H1 (cell line): ENCODE measurements around the gene CC2D1A. TPM values are rescaled to one million over a fixed set of nuclear protein-coding genes. Genes with fewer than 3 reads are reported as not detected.

ENCODE experiments used
- CTCF ChIA-PET: fragments of 300-600 bp; sonication (Branson Sonifier 250); formaldehyde crosslinking; loops from one replicate; lab custom pipeline; 2021; ENCODE audit not compliant: partially characterized antibody; lab: Charles Lee
- POLR2A ChIA-PET: fragments of 300-600 bp; sonication (Branson Sonifier 250); formaldehyde crosslinking; loops from one replicate; lab custom pipeline; 2021; ENCODE audit warnings: inconsistent platforms; ENCODE audit not compliant: partially characterized antibody; lab: Charles Lee
- DNase-seq, 2 experiments: peaks; one replicate each; pipeline versions ENCODE4 v3.0.0 to v3.0.0-alpha.2; 2010 to 2022; ENCODE audit warnings: low spot score in 2 of 2, low read depth in 1 of 2, mixed read lengths in 1 of 2
- FAIRE-seq: peaks from 2 replicates; lab custom pipeline; 2011; peaks lifted over from hg19 to GRCh38; lab: Jason Lieb, UNC
- H2AFZ ChIP-seq: 2 replicates; pipeline ENCODE4 v1.8.1; 2012; ENCODE audit warnings: low read length, inconsistent platforms
- H2AK5ac ChIP-seq: 2 replicates; pipeline ENCODE4 v1.6.1; 2013; ENCODE audit warnings: low read depth, low read length
- H2BK120ac ChIP-seq: replicated peaks from 2 replicates; pipeline ENCODE3; 2013; ENCODE audit warnings: low read depth, low read length, inconsistent platforms
- H2BK12ac ChIP-seq: 2 replicates; pipeline ENCODE4 v1.6.1; 2013; ENCODE audit warnings: low read depth, low read length
- H2BK15ac ChIP-seq: 2 replicates; pipeline ENCODE4 v1.6.1; 2013; ENCODE audit warnings: low read length
- H2BK20ac ChIP-seq: 2 replicates; pipeline ENCODE4 v1.6.1; 2013; ENCODE audit warnings: low read length
- H2BK5ac ChIP-seq: 2 replicates; pipeline ENCODE4 v1.6.1; 2013; ENCODE audit warnings: low read depth, low read length
- H3K14ac ChIP-seq: 2 replicates; pipeline ENCODE4 v1.6.1; 2013; ENCODE audit warnings: inconsistent platforms; ENCODE audit not compliant: insufficient read length
- H3K18ac ChIP-seq: 2 replicates; pipeline ENCODE4 v1.6.1; 2013; ENCODE audit warnings: low read length; ENCODE audit errors: extremely low read depth
- H3K23ac ChIP-seq: 2 replicates; pipeline ENCODE4 v1.6.1; 2013; ENCODE audit warnings: inconsistent platforms; ENCODE audit not compliant: insufficient read length
- H3K23me2 ChIP-seq: 2 replicates; pipeline ENCODE4 v1.6.1; 2013; ENCODE audit warnings: low read depth, low read length
- H3K27ac ChIP-seq: 2 replicates; pipeline ENCODE4 v1.6.1; 2011; ENCODE audit warnings: low read depth, low read length, inconsistent platforms
- H3K27me3 ChIP-seq, 4 experiments: replicated peaks in 1 of 4; 1 replicate in 1 of 4; 2 replicates in 3 of 4; pipeline versions ENCODE4 v1.6.1 to v1.8.1; 2011 to 2013; ENCODE audit warnings: low read length in 3 of 4, mild to moderate bottlenecking in 3 of 4, inconsistent platforms in 2 of 4, mixed read lengths in 2 of 4, moderate library complexity in 1 of 4; ENCODE audit not compliant: control insufficient read depth in 3 of 4, insufficient read depth in 3 of 4; ENCODE audit errors: extremely low read depth in 1 of 4
- H3K36me3 ChIP-seq, 4 experiments: 2 replicates each; pipeline versions ENCODE4 v1.6.1 to v1.8.1; 2011 to 2013; ENCODE audit warnings: mild to moderate bottlenecking in 4 of 4, low read length in 3 of 4, moderate library complexity in 2 of 4, control low read depth in 1 of 4, inconsistent platforms in 1 of 4; ENCODE audit not compliant: insufficient read depth in 4 of 4, control insufficient read depth in 2 of 4
- H3K4ac ChIP-seq: replicated peaks from 2 replicates; pipeline ENCODE3; 2013; ENCODE audit warnings: low read length, low read depth, mixed read lengths, inconsistent platforms; ENCODE audit not compliant: insufficient read length
- H3K4me1 ChIP-seq, 4 experiments: replicated peaks in 1 of 4; 1 replicate in 1 of 4; 2 replicates in 3 of 4; pipeline versions ENCODE4 v1.6.1 to v1.8.1; 2011 to 2013; ENCODE audit warnings: low read length in 3 of 4, inconsistent platforms in 2 of 4, mixed read lengths in 1 of 4; ENCODE audit not compliant: insufficient read depth in 4 of 4, control insufficient read depth in 3 of 4
- H3K4me2 ChIP-seq, 2 experiments: 2 replicates each; pipeline versions ENCODE4 v1.6.1 to v1.8.1; 2011 to 2013; ENCODE audit warnings: low read depth in 2 of 2, low read length in 2 of 2, control low read depth in 1 of 2, inconsistent platforms in 1 of 2, mild to moderate bottlenecking in 1 of 2; ENCODE audit not compliant: insufficient read depth in 1 of 2
- H3K4me3 ChIP-seq, 4 experiments: fragments of 200-600, 300-600 bp in 1 of 4; sonication (generic), shearing (Covaris generic), sonication (Bioruptor Twin) in 1 of 4; 2 replicates each; pipeline versions ENCODE4 v1.5.1 to v1.8.1; 2011 to 2016; ENCODE audit warnings: low read length in 4 of 4, low read depth in 3 of 4, control low read depth in 2 of 4, inconsistent platforms in 2 of 4, mild to moderate bottlenecking in 2 of 4, mixed read lengths in 1 of 4, moderate library complexity in 1 of 4; ENCODE audit not compliant: insufficient read depth in 2 of 4; ENCODE audit errors: extremely low read depth in 1 of 4
- H3K56ac ChIP-seq: replicated peaks from 2 replicates; pipeline ENCODE3; 2013; ENCODE audit warnings: low read depth, mild to moderate bottlenecking, mixed read lengths, low read length, inconsistent platforms; ENCODE audit not compliant: insufficient read length
- H3K79me1 ChIP-seq: 2 replicates; pipeline ENCODE4 v1.6.1; 2013; ENCODE audit warnings: low read depth, low read length, control low read depth
- H3K79me2 ChIP-seq, 2 experiments: 2 replicates each; pipeline versions ENCODE4 v1.6.1 to v1.8.1; 2012 to 2013; ENCODE audit warnings: low read length in 2 of 2, mild to moderate bottlenecking in 2 of 2, inconsistent platforms in 1 of 2; ENCODE audit not compliant: insufficient read depth in 2 of 2, control insufficient read depth in 1 of 2
- H3K9ac ChIP-seq, 4 experiments: replicated peaks in 1 of 4; 1 replicate in 1 of 4; 2 replicates in 3 of 4; pipeline versions ENCODE4 v1.6.1 to v1.8.1; 2011 to 2013; ENCODE audit warnings: low read depth in 3 of 4, low read length in 3 of 4, control low read depth in 2 of 4, mild to moderate bottlenecking in 2 of 4, moderate library complexity in 2 of 4, inconsistent platforms in 1 of 4; ENCODE audit errors: extremely low read depth in 1 of 4
- H3K9me3 ChIP-seq, 2 experiments: 2 replicates each; pipeline versions ENCODE4 v1.6.1 to v1.8.1; 2012 to 2013; ENCODE audit warnings: mild to moderate bottlenecking in 2 of 2, moderate library complexity in 2 of 2, control low read depth in 1 of 2, inconsistent platforms in 1 of 2, low read depth in 1 of 2, low read length in 1 of 2, mixed read lengths in 1 of 2; ENCODE audit not compliant: insufficient read depth in 2 of 2
- H4K20me1 ChIP-seq, 2 experiments: replicated peaks in 1 of 2; 2 replicates each; pipeline versions ENCODE3 to v1.8.1; 2011 to 2013; ENCODE audit warnings: inconsistent platforms in 2 of 2, low read length in 2 of 2, mild to moderate bottlenecking in 1 of 2; ENCODE audit not compliant: insufficient read depth in 2 of 2, control insufficient read depth in 1 of 2
- H4K5ac ChIP-seq: 2 replicates; pipeline ENCODE4 v1.6.1; 2013; ENCODE audit warnings: low read length, low read depth, mixed read lengths, inconsistent platforms; ENCODE audit not compliant: insufficient read length
- H4K8ac ChIP-seq: 2 replicates; pipeline ENCODE4 v1.8.0; 2013; ENCODE audit warnings: mild to moderate bottlenecking, moderate library complexity, low read length, inconsistent platforms; ENCODE audit not compliant: insufficient read depth; ENCODE audit errors: extremely low read depth
- H4K91ac ChIP-seq: replicated peaks from 2 replicates; pipeline ENCODE3; 2013; ENCODE audit warnings: low read length, mixed read lengths, inconsistent platforms; ENCODE audit not compliant: insufficient read length
- CHD1 ChIP-seq: IDR thresholded peaks from 2 replicates; pipeline ENCODE4 v1.6.1; 2012; ENCODE audit warnings: low read depth, low read length, improper control_type of control experiment
- KDM4A ChIP-seq: IDR thresholded peaks from one replicate; pipeline ENCODE4 v1.7.1; 2012; ENCODE audit warnings: low read depth, mild to moderate bottlenecking, moderate library complexity, low read length, inconsistent platforms; ENCODE audit not compliant: severe bottlenecking
- MAX ChIP-seq: IDR thresholded peaks from 2 replicates; pipeline ENCODE4 v1.6.1; 2012; ENCODE audit warnings: inconsistent platforms
- PHF8 ChIP-seq: fragments of 200-600 bp; sonication (generic); conservative IDR thresholded peaks from 2 replicates; pipeline ENCODE4 v1.7.1; 2012; ENCODE audit warnings: low read depth, mild to moderate bottlenecking, inconsistent platforms, low read length, moderate library complexity
- POLR2AphosphoS5 ChIP-seq: IDR thresholded peaks from 2 replicates; pipeline ENCODE4 v1.6.1; 2011; ENCODE audit warnings: low read depth, low read length
- RNF2 ChIP-seq: fragments of 200-900, 300-1000 bp; sonication (generic); IDR thresholded peaks from 2 replicates; pipeline ENCODE4 v1.7.1; 2016; ENCODE audit warnings: borderline replicate concordance, low read depth, mild to moderate bottlenecking, antibody characterized with exemption, low read length; ENCODE audit not compliant: poor library complexity, severe bottlenecking; ENCODE audit errors: missing control alignments
- TAF1 ChIP-seq: IDR thresholded peaks from 2 replicates; pipeline ENCODE4 v1.6.1; 2011; ENCODE audit warnings: mild to moderate bottlenecking, low read depth, low read length
- TBP ChIP-seq: IDR thresholded peaks from 2 replicates; pipeline ENCODE4 v1.6.1; 2011; ENCODE audit warnings: low read depth, low read length, improper control_type of control experiment
- TCF12 ChIP-seq: IDR thresholded peaks from 2 replicates; pipeline ENCODE4 v1.6.1; 2011; ENCODE audit warnings: low read depth, mild to moderate bottlenecking, low read length
- YY1 ChIP-seq: IDR thresholded peaks from 2 replicates; pipeline ENCODE4 v1.6.1; 2011; ENCODE audit warnings: low read depth, mild to moderate bottlenecking, low read length
- WGBS, 2 experiments: shearing (Covaris generic) in 1 of 2; methylation state at CpG; one replicate each; pipeline versions ENCODE4 v1.1.6 to v1.1.7; 2013 to 2015; ENCODE audit warnings: low lambda C conversion rate in 2 of 2, mixed read lengths in 2 of 2, inconsistent platforms in 1 of 2, low coverage in 1 of 2, missing lambda C conversion rate in 1 of 2; ENCODE audit not compliant: insufficient replicate concordance in 2 of 2, insufficient coverage in 1 of 2, insufficient read length in 1 of 2; ENCODE audit errors: extremely low coverage in 1 of 2, missing lambda C conversion rate in 1 of 2; 5-methylcytosine and 5-hydroxymethylcytosine counted together
- polyA plus RNA-seq, 7 experiments: library from polyadenylated mRNA; depleted of rRNA in 3 of 7; stranded (reverse) in 5 of 7; unstranded in 2 of 7; fragments of >200 nt in 5 of 7; fragments of 200-250 nt in 2 of 7; gene quantifications; 1 replicate in 5 of 7; 2 replicates in 1 of 7; 4 replicates in 1 of 7; pipeline versions ENCODE4 v1.2.1 to v1.2.3, GENCODE V29; 2011 to 2013; ENCODE audit warnings: missing spikeins in 2 of 7, mixed read lengths in 2 of 7
- total RNA-seq: library from RNA; stranded (reverse); fragmentation: NEBNext Ultra II Directional; extraction: Animal tissue kit (Norgen Biotek cat#: 25700); gene quantifications from 2 replicates; pipeline ENCODE4 v1.2.1, GENCODE V29; 2021
- TF ChIP-seq, protein P1 (sequence below): IDR thresholded peaks from 2 replicates; pipeline ENCODE4 v1.6.1; 2012; ENCODE audit warnings: inconsistent platforms

CC2D1A gene
- total and polyA plus RNA-seq, 2 of the 8 experiments (the other 6 are each of a cell fraction or from before 2014, with no cell fraction given): 12.5 to 33.0 TPM

DNA sequence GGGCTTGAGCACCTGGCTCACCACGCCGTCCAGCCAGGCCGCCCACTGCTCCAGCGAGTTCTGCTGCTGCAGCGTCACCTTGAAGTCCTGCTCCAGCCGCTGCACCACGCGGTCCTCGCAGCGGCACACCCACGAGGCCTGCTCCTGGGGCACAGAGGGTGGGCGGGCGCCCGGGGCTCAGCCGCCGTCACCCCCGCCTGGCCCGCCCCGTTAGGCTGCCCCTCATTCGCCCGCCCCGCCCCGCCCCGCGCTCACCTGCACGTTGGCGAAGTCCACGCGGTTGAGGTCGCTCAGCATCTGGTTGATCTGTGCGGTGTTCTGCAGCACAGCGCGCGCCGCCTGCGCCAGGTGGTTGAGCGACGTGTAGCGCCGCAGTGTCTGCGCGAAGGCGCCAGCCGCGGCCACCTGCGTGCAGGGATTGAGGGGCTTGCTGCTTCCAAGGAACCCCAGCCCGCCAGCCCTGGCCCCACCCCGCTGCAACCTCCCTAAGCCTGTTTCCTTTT lies 57.7 kb downstream of the CC2D1A start:
- H3K18ac ChIP-seq: peak overlapping the region; percentile 90
- no peak overlapping the region for H2AK5ac ChIP-seq
- ChIA-PET CTCF (interaction anchor here (0.9 to 7.8 kb wide), 5 partner anchors 11 to 96 kb away, joined by 4 to 77 read pairs (median 14); no protein-coding TSS in a partner anchor), POLR2A (interaction anchor here (0.7 to 4.8 kb wide), 16 partner anchors 10 to 96 kb away, joined by 3 to 48 read pairs (median 6); partner anchors contain the start of genes DCAF15, IL27RA, PODNL1 and RFX1)
- no peak overlapping the region for H3K4ac ChIP-seq
- H4K20me1 ChIP-seq: peaks cover 0 to under 1% of the 10 kb centered on the region in 2 experiments
- H2BK15ac ChIP-seq: no peak overlapping the region; the same call in 1 of the 2 replicates
- peak overlapping the region; percentile 66 to 98 for H3K4me2 ChIP-seq
- H4K8ac ChIP-seq: peak overlapping the region; percentile 73
- 7% methylated on average over 5 of the region's 48 CpGs; no CpG with 5 or more reads in 1 of the 2 experiments for WGBS, 2 experiments
- H3K79me1 ChIP-seq: no peaks in the 10 kb centered on the region
- H2BK5ac ChIP-seq: peak overlapping the region; percentile 44; the same call in 1 of the 2 replicates
- no peak overlapping the region for H3K23ac ChIP-seq
- peaks cover 0 to 9% (median 4%) of the 10 kb centered on the region in 4 experiments; a peak in 4 of 7 replicates for H3K4me1 ChIP-seq
- H3K36me3 ChIP-seq: peaks cover 2 to 33% (median 20%) of the 10 kb centered on the region in 4 experiments; a peak in 6 of 8 replicates
- H3K79me2 ChIP-seq: no peaks in the 10 kb centered on the region
- DNase-seq (no peak), FAIRE-seq (no peak)
- no peak overlapping the region for H3K27ac ChIP-seq
- H3K9ac ChIP-seq: peak overlapping the region in 3 of 4 experiments; percentile 36 to 63 (median 48); a peak in 3 of 7 replicates
- no peak overlapping the region for H3K14ac ChIP-seq
- H3K56ac ChIP-seq: no peak overlapping the region
- H3K27me3 ChIP-seq: peaks cover 0 to 4% (median 0%) of the 10 kb centered on the region in 4 experiments; a peak in 2 of 7 replicates
- peak overlapping the region; percentile 25 to 66 (median 52) for H3K4me3 ChIP-seq
- H3K9me3 ChIP-seq: no peaks in the 10 kb centered on the region
- peak overlapping the region; percentile 72; the same call in 1 of the 2 replicates for H2BK20ac ChIP-seq
- H2AFZ ChIP-seq: no peak overlapping the region
- H3K23me2 ChIP-seq: peaks cover 13% of the 10 kb centered on the region; the same call in 1 of the 2 replicates
- H2BK120ac ChIP-seq: no peak overlapping the region
- peak overlapping the region; percentile 39; the same call in 1 of the 2 replicates for H2BK12ac ChIP-seq
- no peak overlapping the region for H4K5ac ChIP-seq
- peak overlapping the region; percentile 29 for H4K91ac ChIP-seq
- TF ChIP-seq KDM4A: peak; percentile 10
- peak; percentile 69 for TF ChIP-seq POLR2AphosphoS5
- no peak for TF ChIP-seq YY1
- peak; percentile 41; the same call in 1 of the 2 replicates for TF ChIP-seq TBP
- TF ChIP-seq RNF2: peak; percentile 52
- TF ChIP-seq, protein P1, sequence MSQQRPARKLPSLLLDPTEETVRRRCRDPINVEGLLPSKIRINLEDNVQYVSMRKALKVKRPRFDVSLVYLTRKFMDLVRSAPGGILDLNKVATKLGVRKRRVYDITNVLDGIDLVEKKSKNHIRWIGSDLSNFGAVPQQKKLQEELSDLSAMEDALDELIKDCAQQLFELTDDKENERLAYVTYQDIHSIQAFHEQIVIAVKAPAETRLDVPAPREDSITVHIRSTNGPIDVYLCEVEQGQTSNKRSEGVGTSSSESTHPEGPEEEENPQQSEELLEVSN: peak; percentile 82
- peak; percentile 92 for TF ChIP-seq MAX
- 0 out of 2 replicates have a peak, but pooled peaks have one; percentile 30 for TF ChIP-seq TCF12
- no peak for TF ChIP-seq CHD1
- TF ChIP-seq PHF8: 0 out of 2 replicates have a peak, but pooled peaks have one; percentile 34
- TF ChIP-seq TAF1: 0 out of 2 replicates have a peak, but pooled peaks have one; percentile 54
